HepG2 (cell line): Measurements from ENCODE around the gene STAT4. TPM values are rescaled to one million over a fixed set of nuclear protein-coding genes. Genes with fewer than 3 reads are reported as not detected.
A peak's percentile ranks its signal among the peaks of the same experiment; 100 is the strongest.

ENCODE experiments used
- ATAC-seq: fragments of 200-7000 bp; cut with Tn5 transposase; 3 replicates; pipeline ENCODE4 v1.9.1; 2020; ENCODE audit warnings: mild to moderate bottlenecking, moderate library complexity
- BruUV-seq: library from RNA; stranded (reverse); fragments of 400-500 nt; replicated peaks from 2 replicates; lab custom pipeline; 2021; lab: Mats Ljungman, UMichigan
- CTCF ChIA-PET: fragments of 300-600 bp; formaldehyde crosslinking; extraction: SDS; loops from one replicate; lab custom pipeline; 2021; ENCODE audit warnings: low total read pairs, inconsistent platforms, low intra/inter-chr PET ratio; lab: Yijun Ruan, JAX
- POLR2A ChIA-PET: fragments of 350-600 bp; sonication (Branson Sonifier 250); formaldehyde crosslinking; loops from one replicate; lab custom pipeline; 2020; ENCODE audit warnings: antibody characterized with exemption, inconsistent platforms; lab: Yijun Ruan, JAX
- DNase-seq: peaks from one replicate; pipeline ENCODE4 v3.0.0-alpha.2; 2015; ENCODE audit warnings: low spot score
- FAIRE-seq: peaks from 3 replicates; lab custom pipeline; 2011; peaks lifted over from hg19 to GRCh38; lab: Jason Lieb, UNC
- H2AFZ ChIP-seq: one replicate; pipeline ENCODE4 v1.6.1; 2011; ENCODE audit warnings: low read length, inconsistent platforms
- H3K27ac ChIP-seq: fragments of 300-600 bp; 3 replicates; pipeline ENCODE4 v1.8.0; 2011; ENCODE audit warnings: mixed run types, mild to moderate bottlenecking, mixed read lengths, low read length, inconsistent platforms; ENCODE audit not compliant: insufficient read depth; ENCODE audit errors: extremely low read length
- H3K27me3 ChIP-seq, 2 experiments: fragments of 200-600 bp in 1 of 2; 2 replicates in 1 of 2; 3 replicates in 1 of 2; pipeline versions ENCODE4 v1.6.0 to v1.8.0; 2011; ENCODE audit warnings: low read length in 2 of 2, mild to moderate bottlenecking in 2 of 2, moderate library complexity in 2 of 2, inconsistent platforms in 1 of 2; ENCODE audit not compliant: insufficient read depth in 2 of 2, control insufficient read depth in 1 of 2
- H3K36me3 ChIP-seq, 2 experiments: fragments of 200-600 bp in 1 of 2; replicated peaks in 1 of 2; 2 replicates in 1 of 2; 3 replicates in 1 of 2; pipeline versions ENCODE4 v1.5.1 to v1.8.0; 2011; ENCODE audit warnings: low read length in 2 of 2, inconsistent platforms in 1 of 2; ENCODE audit not compliant: insufficient read depth in 2 of 2, control insufficient read depth in 1 of 2
- H3K4me1 ChIP-seq: 2 replicates; pipeline ENCODE4 v1.5.1; 2012; ENCODE audit warnings: low read length, inconsistent platforms; ENCODE audit not compliant: insufficient read depth
- H3K4me2 ChIP-seq: 2 replicates; pipeline ENCODE4 v1.6.0; 2011; ENCODE audit warnings: low read depth, low read length, inconsistent platforms
- H3K4me3 ChIP-seq, 3 experiments: fragments of 200-600 bp in 1 of 3; sonication (generic), shearing (Covaris generic) in 1 of 3; replicated peaks in 1 of 3; 2 replicates each; pipeline ENCODE4 v1.5.1; 2011 to 2016; ENCODE audit warnings: low read length in 3 of 3, inconsistent platforms in 2 of 3, low read depth in 2 of 3, mild to moderate bottlenecking in 2 of 3, control low read depth in 1 of 3, mixed read lengths in 1 of 3; ENCODE audit not compliant: insufficient read depth in 1 of 3
- H3K79me2 ChIP-seq: one replicate; pipeline ENCODE4 v1.6.1; 2011; ENCODE audit warnings: low read length, inconsistent platforms; ENCODE audit not compliant: insufficient read depth
- H3K9ac ChIP-seq: 2 replicates; pipeline ENCODE4 v1.6.0; 2011; ENCODE audit warnings: mild to moderate bottlenecking, low read depth, low read length, inconsistent platforms; ENCODE audit not compliant: insufficient read depth
- H3K9me3 ChIP-seq: 2 replicates; pipeline ENCODE4 v1.5.1; 2012; ENCODE audit warnings: mild to moderate bottlenecking, low read length
- H4K20me1 ChIP-seq: 2 replicates; pipeline ENCODE4 v1.6.0; 2011; ENCODE audit warnings: inconsistent platforms, mild to moderate bottlenecking, low read length, moderate library complexity; ENCODE audit not compliant: insufficient read depth
- AFF4 ChIP-seq: sonication (generic); formaldehyde crosslinking; IDR thresholded peaks from 2 replicates; pipeline ENCODE4 v1.4.0; 2020; ENCODE audit warnings: missing genetic modification reagents
- DPF2 ChIP-seq: sonication (generic); formaldehyde crosslinking; IDR thresholded peaks from 2 replicates; pipeline ENCODE4 v1.4.0; 2020; ENCODE audit warnings: mild to moderate bottlenecking, low read depth, missing genetic modification reagents, borderline replicate concordance
- HNF1B ChIP-seq: sonication (generic); formaldehyde crosslinking; IDR thresholded peaks from 2 replicates; pipeline ENCODE4 v1.5.1; 2020; ENCODE audit warnings: mild to moderate bottlenecking, moderate library complexity, missing genetic modification reagents
- HOXA9 ChIP-seq: sonication (generic); formaldehyde crosslinking; IDR thresholded peaks from 2 replicates; pipeline ENCODE4 v1.8.1; 2022; ENCODE audit warnings: missing genetic modification reagents, mild to moderate bottlenecking, moderate library complexity, borderline replicate concordance
- IRX3 ChIP-seq: sonication (generic); formaldehyde crosslinking; IDR thresholded peaks from 2 replicates; pipeline ENCODE4 v1.8.1; 2023; ENCODE audit warnings: mild to moderate bottlenecking, low read depth, missing genetic modification reagents, borderline replicate concordance
- KDM2A ChIP-seq: sonication (generic); formaldehyde crosslinking; IDR thresholded peaks from 2 replicates; pipeline ENCODE4 v1.4.0; 2020; ENCODE audit warnings: low read depth, missing genetic modification reagents, borderline replicate concordance
- MEF2D ChIP-seq: sonication (generic); formaldehyde crosslinking; IDR thresholded peaks from 2 replicates; pipeline ENCODE4 v1.5.1; 2020; ENCODE audit warnings: mild to moderate bottlenecking, missing genetic modification reagents
- NR1H2 ChIP-seq: sonication (generic); formaldehyde crosslinking; IDR thresholded peaks from 2 replicates; pipeline ENCODE4 v1.8.1; 2022; ENCODE audit warnings: low read depth, missing genetic modification reagents, borderline replicate concordance
- NR2C2 ChIP-seq: sonication (generic); formaldehyde crosslinking; IDR thresholded peaks from 2 replicates; pipeline ENCODE4 v1.4.0; 2020; ENCODE audit warnings: missing genetic modification reagents, mild to moderate bottlenecking, moderate library complexity, borderline replicate concordance
- PCBP2 ChIP-seq: fragments of 200-400 bp; formaldehyde crosslinking; optimal IDR thresholded peaks from 2 replicates; pipeline ENCODE3; 2018; ENCODE audit warnings: low read length, low read depth; ENCODE audit not compliant: poor library complexity, severe bottlenecking
- RFXAP ChIP-seq: sonication (generic); formaldehyde crosslinking; IDR thresholded peaks from 2 replicates; pipeline ENCODE4 v1.4.0; 2020; ENCODE audit warnings: missing genetic modification reagents, borderline replicate concordance
- ZBTB21 ChIP-seq: sonication (generic); formaldehyde crosslinking; IDR thresholded peaks from 2 replicates; pipeline ENCODE4 v1.4.0; 2020; ENCODE audit warnings: missing genetic modification reagents
- ZNF143 ChIP-seq: sonication (generic); formaldehyde crosslinking; IDR thresholded peaks from 2 replicates; pipeline ENCODE4 v1.4.0; 2020; ENCODE audit warnings: missing genetic modification reagents
- ZNF383 ChIP-seq: sonication (generic); formaldehyde crosslinking; IDR thresholded peaks from 2 replicates; pipeline ENCODE4 v1.4.0; 2020; ENCODE audit warnings: missing genetic modification reagents, mild to moderate bottlenecking, borderline replicate concordance
- ZNF431 ChIP-seq: sonication (generic); formaldehyde crosslinking; IDR thresholded peaks from 2 replicates; pipeline ENCODE4 v1.9.0; 2022; ENCODE audit warnings: missing genetic modification reagents, low read depth, mild to moderate bottlenecking, borderline replicate concordance
- ZNF619 ChIP-seq: sonication (generic); formaldehyde crosslinking; IDR thresholded peaks from 2 replicates; pipeline ENCODE4 v1.4.0; 2020; ENCODE audit warnings: mild to moderate bottlenecking, missing genetic modification reagents
- ZNF674 ChIP-seq: sonication (generic); formaldehyde crosslinking; IDR thresholded peaks from 2 replicates; pipeline ENCODE4 v1.5.0; 2020; ENCODE audit warnings: low read depth, mild to moderate bottlenecking, missing genetic modification reagents
- ZNF883 ChIP-seq: sonication (generic); formaldehyde crosslinking; IDR thresholded peaks from 2 replicates; pipeline ENCODE4 v1.5.1; 2020; ENCODE audit warnings: mild to moderate bottlenecking, missing genetic modification reagents; ENCODE audit errors: not compliant biosample characterization
- ZSCAN12 ChIP-seq: sonication (generic); formaldehyde crosslinking; IDR thresholded peaks from 2 replicates; pipeline ENCODE4 v1.9.0; 2021; ENCODE audit warnings: mild to moderate bottlenecking, missing genetic modification reagents
- WGBS: methylation state at CpG from one replicate; pipeline ENCODE4 v1.1.6; 2017; ENCODE audit warnings: low lambda C conversion rate; 5-methylcytosine and 5-hydroxymethylcytosine counted together
- in situ Hi-C: cut with HindIII; loops from 2 replicates; pipeline ENCODE4 v1.10.0; 2017; ENCODE audit warnings: low pct_unique_long_range_greater_than_20kb; ENCODE audit not compliant: extremely low pct_ligation_motif_present
- intact Hi-C: fragments of 100-400 bp; cut with micrococcal nuclease; formaldehyde crosslinking; loops from one replicate; pipeline ENCODE4 v1.10.0; 2022; ENCODE audit not compliant: unreplicated experiment
- polyA plus RNA-seq, 8 experiments: library from polyadenylated mRNA; depleted of rRNA in 3 of 8; stranded (reverse) in 7 of 8; unstranded in 1 of 8; fragments of >200 nt; fragmentation: Illumina TruSeq in 4 of 8; extraction: Trizol in 4 of 8; gene quantifications; 2 replicates each; pipeline versions ENCODE4 v1.2.1 to v1.2.3, GENCODE V29; 2011 to 2016; ENCODE audit warnings: low read depth in 4 of 8, missing spikeins in 1 of 8, mixed read lengths in 1 of 8; ENCODE audit not compliant: insufficient read depth in 1 of 8
- total RNA-seq, 5 experiments: library from RNA; depleted of rRNA; stranded (reverse); fragments of >200 nt; fragmentation: Illumina TruSeq; extraction: Trizol; gene quantifications; 2 replicates each; pipeline ENCODE4 v1.2.3, GENCODE V29; 2016; ENCODE audit warnings: low read depth in 1 of 5

Gene STAT4
- total and polyA plus RNA-seq, 2 of the 13 experiments (the other 11 are each of a cell fraction or from before 2014, with no cell fraction given): 0.37 TPM; not detected in 1

GRCh38 chr2:191020221-191020741 is 130.5 kb downstream of the STAT4 start (continued):
- TF ChIP-seq ZNF431 (peak; percentile 97; the same call in 1 of the 2 replicates), ZNF383 (peak; percentile 29; the same call in 1 of the 2 replicates), ZNF883 (CRISPR knock-in tag) (peak; percentile 86), KDM2A (peak; percentile 100), ZNF143 (CRISPR knock-in tag) (peak; percentile 82), PCBP2 (no peak), ZNF674 (CRISPR knock-in tag) (peak; percentile 99)

GRCh38 chr2:191019376-191019775 is 131.4 kb downstream of the STAT4 start:
- H2AFZ ChIP-seq: no peak overlapping the region
- ChIA-PET POLR2A (interaction anchor here (0.9 to 3.2 kb wide), 10 partner anchors 8 to 700 kb away, joined by 3 to 18 read pairs (median 4); partner anchors contain the start of genes GLS and HIBCH), CTCF (no interaction called here)
- TF ChIP-seq NR2C2 (CRISPR knock-in tag) (no peak), NR1H2 (CRISPR knock-in tag) (no peak), DPF2 (CRISPR knock-in tag) (no peak), AFF4 (CRISPR knock-in tag) (no peak), ZNF619 (CRISPR knock-in tag) (no peak), MEF2D (CRISPR knock-in tag) (no peak), IRX3 (CRISPR knock-in tag) (no peak), ZSCAN12 (CRISPR knock-in tag) (no peak), HOXA9 (CRISPR knock-in tag) (no peak), ZBTB21 (CRISPR knock-in tag) (no peak), RFXAP (no peak), HNF1B (CRISPR knock-in tag) (no peak)

More at GRCh38 chr2:191019376-191019775, 131.4 kb downstream of the STAT4 start:
- Histone ChIP-seq H4K20me1 (no peaks in the 10 kb centered on the region), H3K27me3 (peaks cover 0 to 7% of the 10 kb centered on the region in 2 experiments; a peak in 1 of 5 replicates), H3K79me2 (peaks cover 3% of the 10 kb centered on the region), H3K4me1 (peaks cover 41% of the 10 kb centered on the region), H3K9ac (no peak overlapping the region), H3K9me3 (no peaks in the 10 kb centered on the region), H3K36me3 (no peaks in the 10 kb centered on the region), H3K4me2 (peak overlapping the region; percentile 96), H3K27ac (no peak overlapping the region), H3K4me3 (peak overlapping the region in 2 of 3 experiments; percentile 24 to 90; a peak in 2 of 6 replicates)
- DNase-seq: no peak
- no peak for ATAC-seq
- no TSS peak for BruUV-seq
- FAIRE-seq: no peak
- in situ Hi-C loops: no loop called here
- WGBS: 61% methylated on average over 3 of the region's 3 CpGs
- intact Hi-C loops: loop anchor here (10.0 kb wide), 2 partner anchors 205 to 685 kb away; no protein-coding TSS in a partner anchor
